RCC 7860 (cell line): ENCODE measurements around the gene ARMC7.

Experiments
- DNase-seq: peaks from one replicate; pipeline ENCODE4 v3.0.0-alpha.2; 2015; ENCODE audit warnings: low spot score
- FAIRE-seq: peaks from 2 replicates; lab custom pipeline; 2012; peaks lifted over from hg19 to GRCh38; lab: Jason Lieb, UNC

The ARMC7 gene

DNA sequence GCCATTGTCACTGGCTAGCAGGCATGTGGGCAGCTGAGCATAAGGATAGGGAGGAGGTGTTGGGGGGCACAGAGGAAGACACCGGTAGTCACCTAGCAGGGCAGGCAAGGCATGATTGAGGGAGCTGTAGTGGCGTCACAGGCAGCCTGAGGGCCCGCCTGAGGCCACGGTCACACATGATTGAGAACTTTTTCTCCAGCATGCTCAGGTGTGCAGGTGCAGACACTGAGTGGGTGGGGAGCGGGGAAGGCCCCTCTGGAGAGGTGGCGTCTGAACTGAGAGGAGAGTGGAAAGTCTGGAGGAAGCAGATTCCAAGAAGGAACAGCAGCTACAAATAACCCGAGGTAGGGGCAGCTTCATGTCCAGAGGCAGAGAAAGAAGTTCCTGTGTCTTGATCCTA, 10.9 kb upstream of the ARMC7 start:
- FAIRE-seq = no peak

DNA sequence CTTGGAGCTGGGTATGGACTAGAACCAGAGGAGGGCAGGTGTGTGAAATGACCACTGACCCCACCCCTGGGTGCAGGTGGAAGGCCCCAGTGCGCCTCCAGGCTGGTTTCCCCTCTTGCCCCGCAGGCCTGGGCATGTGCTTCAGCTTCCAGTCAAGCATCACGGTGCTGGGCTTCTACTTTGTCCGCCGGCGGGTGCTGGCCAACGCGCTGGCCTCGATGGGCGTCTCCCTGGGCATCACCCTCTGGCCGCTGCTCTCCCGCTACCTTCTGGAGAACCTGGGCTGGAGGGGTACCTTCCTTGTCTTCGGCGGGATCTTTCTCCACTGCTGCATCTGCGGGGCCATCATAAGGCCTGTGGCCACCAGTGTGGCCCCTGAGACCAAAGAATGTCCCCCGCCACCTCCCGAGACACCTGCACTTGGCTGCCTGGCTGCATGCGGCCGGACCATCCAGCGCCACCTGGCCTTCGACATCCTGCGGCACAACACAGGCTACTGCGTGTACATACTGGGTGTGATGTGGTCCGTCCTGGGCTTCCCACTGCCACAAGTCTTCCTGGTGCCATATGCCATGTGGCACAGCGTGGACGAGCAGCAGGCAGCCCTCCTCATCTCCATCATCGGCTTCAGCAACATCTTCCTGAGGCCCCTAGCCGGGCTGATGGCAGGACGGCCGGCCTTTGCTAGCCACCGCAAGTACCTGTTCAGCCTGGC, 9.7 kb upstream of the ARMC7 start:
- no peak for DNase-seq
- no peak for FAIRE-seq

More for the DNA sequence above, 10.9 kb upstream of the ARMC7 start:
- DNase-seq = no peak

DNA sequence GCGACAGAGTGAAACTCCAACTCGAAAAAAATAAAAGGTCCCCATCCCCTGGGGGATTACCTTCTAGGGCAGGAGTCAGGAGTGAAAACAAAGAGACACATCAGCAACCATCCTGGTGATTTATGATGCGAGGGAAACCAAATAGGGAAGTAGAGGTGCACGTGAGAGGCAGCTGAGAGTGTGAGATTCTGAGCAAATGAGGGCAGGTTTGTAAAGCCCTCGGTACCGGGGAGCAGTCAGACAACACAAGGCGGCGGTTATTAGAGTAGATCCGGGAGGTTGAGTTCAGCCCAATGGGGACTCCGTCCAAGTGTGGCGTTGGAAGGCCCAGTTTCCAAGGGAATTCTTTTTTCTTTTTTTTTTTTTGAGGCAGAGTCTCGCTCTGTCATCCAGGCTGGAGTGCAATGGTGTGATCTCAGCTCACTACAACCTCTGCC, 7.4 kb upstream of the ARMC7 start:
- DNase-seq (no peak), FAIRE-seq (no peak)

DNA sequence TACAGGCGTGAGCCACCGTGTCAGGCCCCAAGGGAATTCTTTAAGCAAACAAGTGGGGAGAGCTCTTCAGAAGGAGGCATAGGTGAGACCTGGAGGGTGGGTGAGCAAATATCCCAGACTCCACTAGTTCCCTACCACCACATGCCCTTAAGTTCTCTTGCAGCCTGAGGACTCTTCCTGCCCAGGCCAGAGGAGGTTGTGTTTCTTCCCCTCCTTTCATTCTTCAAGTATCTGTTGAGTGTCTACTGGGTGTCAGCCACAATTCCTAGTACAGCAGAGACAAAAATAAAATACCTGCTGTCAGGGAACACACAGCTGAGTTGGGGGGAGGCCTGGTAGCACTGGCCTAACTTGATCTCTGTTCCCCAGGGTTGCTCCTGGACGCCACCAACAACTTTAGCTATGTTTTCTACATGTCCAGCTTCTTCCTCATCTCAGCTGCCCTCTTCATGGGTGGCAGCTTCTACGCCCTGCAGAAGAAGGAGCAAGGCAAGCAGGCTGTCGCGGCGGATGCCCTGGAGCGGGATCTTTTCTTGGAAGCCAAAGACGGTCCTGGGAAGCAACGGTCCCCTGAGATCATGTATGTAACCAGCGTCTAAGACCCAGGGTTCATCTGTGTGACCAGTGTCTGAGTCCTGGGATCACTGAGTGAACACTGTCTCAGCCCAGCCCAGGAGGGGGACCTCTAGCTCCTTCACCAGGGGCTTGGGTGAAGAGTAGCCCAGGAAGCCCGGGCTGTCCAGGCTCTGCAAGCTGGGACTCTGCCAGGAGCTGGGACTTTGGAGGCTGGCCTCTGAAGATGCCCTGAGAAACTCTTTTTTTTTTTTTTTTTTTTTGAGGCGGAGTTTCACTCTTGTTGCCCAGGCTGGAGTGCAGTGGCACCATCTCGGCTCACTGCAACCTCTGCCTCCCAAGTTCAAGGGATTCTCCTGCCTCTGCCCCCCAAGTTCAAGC, 5.9 kb upstream of the ARMC7 start:
- DNase-seq (no peak), FAIRE-seq (no peak)

DNA sequence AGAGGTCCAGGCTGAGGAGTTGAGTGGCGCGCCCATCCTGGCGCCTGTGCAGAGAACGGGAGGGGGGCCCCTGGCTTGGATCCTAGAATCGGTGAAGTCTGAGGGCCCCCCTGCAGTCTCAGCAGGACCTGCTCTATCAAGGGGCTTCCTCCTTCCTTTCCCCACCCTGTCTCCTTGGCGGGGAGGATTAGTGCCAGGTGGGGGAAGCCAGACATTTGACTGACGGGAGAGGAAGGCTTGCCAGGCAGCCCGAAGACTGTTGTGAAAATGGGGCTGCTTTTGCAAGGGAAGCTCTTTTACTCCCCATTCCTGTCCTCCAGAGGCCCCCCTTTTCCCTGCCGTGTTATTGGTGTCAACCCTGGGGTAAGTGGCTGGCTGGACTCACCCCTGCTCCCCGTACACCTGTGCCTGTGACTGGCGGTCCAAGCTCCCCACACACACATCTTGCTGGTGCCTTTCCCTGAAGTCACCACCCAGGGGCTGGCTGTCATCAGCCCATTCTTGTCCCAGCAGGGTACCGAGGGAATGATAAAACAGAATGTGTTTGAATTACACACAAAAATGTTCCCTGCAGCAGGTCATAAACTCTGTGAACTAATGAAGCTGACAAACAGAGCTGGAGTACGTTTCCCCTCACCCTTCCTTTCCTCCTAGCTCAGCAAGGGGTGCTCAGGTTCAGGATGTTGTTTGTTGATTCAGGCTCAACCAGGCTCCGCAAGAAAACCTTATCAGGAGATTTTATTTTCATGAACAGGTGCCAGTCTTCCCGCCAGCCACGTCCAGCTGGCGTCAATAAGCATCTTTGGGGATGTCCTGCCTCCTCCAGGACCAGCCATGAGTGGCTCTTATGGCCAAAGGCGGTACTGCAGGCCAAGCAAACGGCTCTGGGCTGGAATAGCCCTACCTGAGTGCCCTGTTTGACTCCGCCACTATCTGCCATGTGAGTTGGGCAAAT, 4.4 kb upstream of the ARMC7 start:
- DNase-seq (no peak), FAIRE-seq (no peak)

DNA sequence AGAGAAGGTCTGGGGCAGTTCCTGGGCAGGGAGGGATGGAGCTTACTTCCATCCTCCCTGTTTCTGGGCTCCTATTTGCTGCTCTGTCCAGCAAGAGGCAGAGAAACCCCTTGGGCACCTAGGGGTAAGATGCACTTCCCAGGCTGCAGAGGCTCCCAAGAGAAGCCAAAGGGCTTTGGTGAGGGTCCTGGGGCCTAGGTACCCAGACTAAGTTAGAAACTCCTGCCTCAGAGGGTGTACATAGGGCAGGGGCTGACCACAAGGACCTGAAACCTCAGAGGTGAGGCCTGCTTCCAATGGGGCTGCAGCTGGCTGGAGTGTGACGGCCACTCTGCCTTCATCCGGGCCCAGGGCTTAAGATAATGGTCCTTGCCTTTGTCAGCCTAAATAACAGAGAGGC, 1.6 kb upstream of the ARMC7 start:
- no peak for FAIRE-seq

DNA sequence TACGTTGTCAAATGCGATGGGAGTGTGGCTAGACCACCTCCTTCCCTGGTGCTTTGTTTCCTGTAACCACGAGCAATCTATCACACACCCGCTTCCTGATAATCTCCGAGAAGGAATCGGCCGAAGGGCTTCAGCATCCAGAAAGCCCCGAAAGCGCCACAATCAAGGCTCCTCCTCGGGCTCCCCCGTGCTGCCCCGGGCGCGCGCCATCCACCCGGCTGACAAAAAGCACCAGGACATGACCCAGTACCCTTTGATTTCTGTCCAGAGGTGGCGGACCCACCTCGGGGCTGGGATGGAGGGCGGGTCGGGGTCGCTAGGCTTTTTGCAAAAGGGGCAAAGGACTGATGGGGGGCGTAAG, 743 bp upstream of the ARMC7 start:
- FAIRE-seq = no peak

More for the DNA sequence above, 1.6 kb upstream of the ARMC7 start:
- no peak for DNase-seq

DNA sequence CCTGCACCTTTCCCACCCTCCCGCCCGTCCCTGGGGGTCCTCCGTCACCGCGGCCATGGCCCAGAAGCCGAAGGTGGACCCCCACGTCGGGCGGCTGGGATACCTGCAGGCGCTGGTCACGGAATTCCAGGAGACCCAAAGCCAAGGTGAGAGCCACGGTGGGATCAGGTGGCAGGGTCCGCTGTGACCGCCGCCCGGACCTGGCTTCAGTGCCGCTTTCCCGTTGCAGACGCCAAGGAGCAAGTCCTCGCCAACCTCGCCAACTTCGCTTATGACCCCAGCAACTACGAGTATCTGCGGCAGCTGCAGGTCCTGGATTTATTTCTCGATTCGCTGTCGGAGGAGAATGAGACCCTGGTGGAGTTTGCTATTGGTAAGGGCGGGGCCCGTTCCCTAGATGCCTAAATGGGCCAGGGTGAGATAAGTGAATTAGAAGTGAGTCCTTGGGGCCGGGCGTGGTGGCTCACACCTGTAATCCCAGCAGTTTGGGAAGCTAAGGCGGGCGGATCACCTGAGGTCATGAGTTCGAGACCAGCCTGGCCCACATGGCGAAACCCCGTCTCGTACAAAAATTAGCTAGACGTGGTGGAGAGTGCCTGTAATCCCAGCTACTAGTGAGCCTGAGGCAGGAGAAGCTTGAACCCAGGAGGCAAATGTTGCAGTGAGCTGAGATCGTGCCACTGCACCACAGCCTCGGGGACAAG, 617 bp downstream of the ARMC7 start:
- FAIRE-seq = no peak

More for the DNA sequence above, 743 bp upstream of the ARMC7 start:
- no peak for DNase-seq

DNA sequence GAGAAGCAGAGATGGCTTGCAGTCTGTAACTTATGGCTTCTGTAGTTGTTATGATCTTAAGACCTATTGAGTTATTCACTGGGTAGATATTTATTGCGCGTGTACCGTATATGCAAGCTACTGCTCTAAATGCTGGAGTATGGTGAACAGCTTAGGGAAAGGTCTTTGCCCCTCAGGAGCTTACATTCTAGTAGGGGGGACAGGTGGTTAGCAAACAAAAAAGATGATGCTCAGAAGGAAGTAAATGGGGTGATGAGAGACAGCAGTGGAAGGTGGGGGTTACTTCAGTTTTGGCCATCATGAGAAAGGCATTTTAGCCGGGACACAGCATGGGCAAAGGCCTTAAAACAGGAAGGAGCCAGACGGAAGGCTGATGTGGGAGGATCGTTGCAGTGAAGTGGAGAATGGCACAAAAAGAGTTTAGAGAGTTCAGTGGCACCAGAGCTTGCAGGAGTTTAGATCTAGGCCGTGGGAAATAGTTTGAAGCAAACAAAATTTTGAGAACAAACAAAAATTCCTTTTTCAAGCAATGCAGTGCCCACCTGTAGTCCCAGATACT, 2.1 kb downstream of the ARMC7 start:
- DNase-seq (no peak), FAIRE-seq (no peak)

More for the DNA sequence above, 617 bp downstream of the ARMC7 start:
- no peak for DNase-seq

DNA sequence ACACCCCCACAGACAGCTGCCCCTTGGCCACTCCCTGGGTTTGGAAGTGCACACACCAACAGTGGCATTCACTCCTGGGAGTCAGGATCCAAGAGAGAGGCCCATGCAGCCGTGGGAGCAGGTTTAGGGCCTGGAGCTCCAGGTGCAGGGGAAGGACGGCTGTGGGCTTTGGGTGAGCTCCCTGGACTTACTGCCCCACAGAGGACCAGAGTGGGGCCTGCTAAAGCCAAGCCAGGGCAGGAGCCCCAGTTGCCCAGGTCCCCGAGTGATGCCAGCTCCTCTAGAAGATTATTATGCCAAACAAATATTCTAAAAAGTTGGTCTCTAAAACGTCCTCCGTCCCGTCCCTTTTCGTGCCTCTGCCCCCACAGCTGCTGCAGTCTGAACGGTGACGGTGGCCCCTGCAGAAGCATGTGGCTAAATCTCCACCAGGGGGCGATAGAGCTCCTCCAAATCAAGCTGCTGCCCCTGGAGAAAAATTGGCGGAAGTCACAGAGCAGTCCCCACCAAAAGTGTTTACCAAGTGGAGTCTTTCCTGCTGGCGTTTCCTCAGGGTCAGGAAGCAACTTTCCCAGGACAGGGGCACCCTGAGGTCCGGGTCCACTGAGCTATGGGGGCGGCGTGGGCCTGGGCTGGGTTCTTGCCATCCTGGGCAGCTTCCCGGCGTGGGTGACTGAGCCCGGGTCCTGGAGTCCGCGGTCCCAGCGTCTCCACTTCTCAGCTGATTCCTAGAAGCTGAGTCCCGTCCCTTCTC, 4.2 kb downstream of the ARMC7 start:
- DNase-seq (peak; percentile 80), FAIRE-seq (peak; percentile 61)

DNA sequence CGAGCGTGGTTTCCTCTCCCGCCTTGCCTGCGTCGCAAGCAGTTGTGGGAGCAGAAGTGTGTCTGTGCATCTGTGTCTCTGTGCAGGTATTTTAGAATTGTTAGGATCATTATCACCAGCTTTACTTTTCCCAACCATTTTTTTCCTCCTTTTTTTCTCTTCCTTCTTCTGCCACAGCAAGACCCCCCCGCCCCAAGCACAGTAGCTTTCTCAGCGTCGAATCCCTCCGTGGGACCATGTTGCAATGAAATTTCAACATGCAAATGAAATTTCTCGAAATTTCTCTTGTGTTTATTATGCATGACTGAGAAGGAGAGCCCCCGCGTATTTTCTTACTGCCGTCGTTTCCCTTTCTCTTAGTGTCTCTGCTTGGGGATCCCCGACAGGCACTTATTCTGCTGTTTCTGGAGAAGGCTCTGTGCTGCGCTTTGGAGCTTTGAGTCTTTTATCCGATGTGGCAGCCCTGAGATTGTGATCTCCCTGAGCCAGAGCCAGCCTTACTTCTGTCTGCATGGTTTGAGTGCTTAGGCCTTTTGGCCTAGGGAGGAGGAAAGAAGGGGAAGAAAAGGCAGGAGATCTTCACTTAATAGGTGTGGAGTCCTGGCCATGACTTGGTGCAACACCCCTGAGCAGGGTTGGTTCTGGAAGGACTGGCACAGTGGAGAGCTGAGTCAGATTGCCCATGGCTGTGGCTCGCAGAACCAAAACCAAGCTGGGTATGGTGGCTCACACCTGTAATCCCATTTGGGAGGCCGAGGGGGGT, 5.0 kb downstream of the ARMC7 start:
- DNase-seq (no peak), FAIRE-seq (no peak)

DNA sequence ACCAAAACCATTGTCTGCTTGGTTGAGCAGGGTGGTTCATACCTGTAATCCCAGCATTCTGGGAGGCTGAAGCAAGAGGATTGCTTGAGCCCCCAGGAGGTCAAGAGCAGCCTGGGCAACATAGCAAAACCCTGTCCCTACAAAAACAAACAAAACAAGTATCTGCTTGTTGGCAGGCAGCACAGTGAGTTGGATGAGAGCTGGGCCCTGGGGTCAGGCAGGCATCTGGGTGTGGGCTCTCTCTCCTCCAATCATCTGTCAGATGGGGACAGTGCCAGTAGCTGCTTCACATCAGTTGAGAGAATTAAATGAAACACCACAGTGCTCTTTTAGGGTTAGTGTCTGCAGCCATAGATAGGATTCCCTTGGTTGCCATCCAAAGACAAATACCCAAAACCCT, 5.8 kb downstream of the ARMC7 start:
- DNase-seq (no peak), FAIRE-seq (no peak)

DNA sequence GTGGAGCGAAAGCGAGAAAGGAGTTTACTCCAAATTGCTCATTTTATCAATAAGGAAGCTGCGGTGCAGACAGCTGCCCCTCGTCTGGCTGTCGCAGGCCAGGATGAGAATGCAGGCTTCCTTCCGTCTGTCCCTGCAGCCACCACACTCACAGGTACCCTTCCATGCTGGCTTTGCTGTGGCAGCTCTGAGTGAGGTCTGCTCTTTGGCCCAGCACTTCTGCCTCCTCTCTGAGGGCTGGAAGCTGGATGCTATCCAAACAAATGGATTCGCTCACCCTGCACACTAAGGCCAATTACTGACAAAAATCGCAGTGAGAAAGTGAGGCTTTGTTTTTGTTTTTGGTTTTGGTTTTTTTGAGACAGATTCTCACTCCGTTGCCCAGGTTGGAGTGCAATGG, 7.0 kb downstream of the ARMC7 start:
- FAIRE-seq (no peak), DNase-seq (no peak)

DNA sequence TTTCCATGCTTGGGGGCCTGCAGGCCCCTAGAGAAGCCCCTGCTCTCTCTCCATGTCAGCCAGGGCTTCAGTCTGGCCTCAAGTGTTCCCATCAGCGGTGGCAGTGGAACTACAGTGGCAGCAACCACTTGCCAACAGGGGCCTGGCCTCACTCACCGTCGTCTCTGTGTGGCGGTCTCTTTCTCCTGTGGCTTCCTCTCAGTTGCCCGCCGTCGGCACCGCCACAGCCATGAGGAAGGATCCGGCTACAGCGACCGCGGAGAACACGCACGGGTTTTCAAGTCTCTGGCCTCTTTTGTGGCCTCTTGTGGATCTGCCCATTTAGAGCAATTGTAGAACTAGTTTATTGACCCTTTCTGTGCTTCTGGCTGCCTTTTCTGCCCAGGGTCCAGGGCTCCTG, 8.5 kb downstream of the ARMC7 start:
- FAIRE-seq (no peak), DNase-seq (no peak)

DNA sequence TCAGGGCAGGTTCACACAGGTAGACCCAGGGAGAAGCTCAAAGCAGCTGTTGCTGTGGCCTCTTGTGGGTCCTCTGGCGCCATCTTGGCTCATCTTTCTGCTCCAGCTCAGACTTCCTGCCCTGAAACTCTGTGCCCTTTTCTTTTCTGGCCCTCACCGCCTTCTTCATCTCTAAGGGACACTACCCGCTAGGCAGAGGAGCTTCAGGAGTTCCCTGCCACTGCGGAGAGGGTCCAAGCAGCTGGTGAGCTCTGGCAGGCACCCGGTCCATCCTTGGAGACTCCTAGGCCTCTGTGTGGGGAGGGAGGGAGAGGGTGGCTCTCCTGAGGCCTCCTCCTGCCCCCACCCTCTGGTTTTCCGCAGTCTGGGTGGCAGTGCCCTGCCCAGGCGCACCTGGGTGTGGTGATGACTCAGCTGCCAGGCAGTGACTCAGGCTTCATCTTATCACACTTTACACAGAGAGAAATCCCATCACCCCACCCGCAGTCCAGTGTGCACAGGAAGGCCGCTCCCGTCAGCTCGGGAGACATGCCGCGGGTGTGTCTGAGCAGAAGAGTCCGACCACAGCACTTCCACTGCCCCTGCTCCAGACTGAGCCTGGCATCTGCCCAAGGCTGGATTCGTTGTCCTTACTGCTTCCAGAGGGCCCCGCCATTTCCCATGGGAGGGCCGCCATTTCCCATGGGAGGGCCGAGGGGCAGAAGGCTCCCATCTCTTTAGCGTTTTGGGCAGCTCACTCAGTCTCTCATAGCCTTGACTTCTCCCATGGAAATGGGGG, 14.5 kb downstream of the ARMC7 start:
- peak; percentile 93 for FAIRE-seq

DNA sequence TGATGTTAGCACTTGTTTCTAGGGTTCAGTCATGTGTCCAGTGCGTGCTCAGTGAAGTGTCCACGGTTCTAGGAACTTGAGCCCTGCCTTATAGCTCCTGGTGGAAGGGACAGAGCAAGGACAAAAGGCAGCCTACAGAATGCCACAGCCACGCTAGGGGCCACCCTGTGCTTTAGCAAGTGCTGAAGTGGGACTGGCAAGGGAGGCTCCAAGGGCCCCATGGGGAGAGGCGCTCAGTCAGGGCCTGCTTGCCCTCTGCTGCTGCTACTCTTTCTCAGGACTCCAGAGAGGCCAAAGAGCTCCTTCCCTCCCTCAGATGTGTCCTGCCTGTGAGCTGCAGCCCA, 15.0 kb downstream of the ARMC7 start:
- DNase-seq (no peak), FAIRE-seq (no peak)

More for the DNA sequence above, 14.5 kb downstream of the ARMC7 start:
- peak; percentile 100 for DNase-seq

DNA sequence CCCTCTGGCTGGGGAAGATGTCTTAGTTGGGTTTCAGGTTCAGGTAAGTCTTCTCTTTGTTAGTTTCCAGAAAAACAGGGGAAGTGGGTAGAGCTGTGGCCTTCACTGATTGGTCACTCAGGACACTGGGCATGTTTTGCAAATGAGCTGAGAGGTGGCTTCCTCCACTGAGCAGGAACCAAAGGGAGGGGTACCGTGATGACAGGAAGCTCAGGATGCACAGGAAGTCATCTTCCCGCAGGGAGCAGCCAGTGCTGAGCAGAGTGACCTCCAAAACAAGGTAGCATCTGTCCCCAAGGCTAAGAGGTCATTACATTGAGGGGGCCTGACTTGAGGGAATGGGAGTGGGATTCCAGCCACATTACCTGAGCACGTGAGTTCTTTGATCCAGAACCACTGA, 16.2 kb downstream of the ARMC7 start:
- FAIRE-seq = no peak
- DNase-seq = no peak

DNA sequence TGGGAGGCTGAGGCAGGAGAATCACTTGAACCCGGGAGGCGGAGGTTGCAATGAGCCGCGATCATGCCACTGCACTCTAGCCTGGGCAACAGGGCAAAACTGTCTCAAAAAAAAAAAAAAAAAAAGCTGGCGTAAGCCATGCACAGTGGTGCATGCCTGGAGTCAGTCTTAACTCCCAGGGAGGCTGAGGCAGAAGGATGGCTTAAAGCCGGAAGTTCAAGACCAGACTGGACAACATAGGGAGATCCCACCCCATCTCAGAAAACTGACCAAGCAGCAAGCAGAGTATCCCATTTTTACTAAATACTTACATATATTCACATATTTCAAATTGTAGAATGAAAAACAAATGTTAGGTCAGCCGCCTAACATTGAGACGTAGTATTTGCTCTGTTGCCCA, 17.2 kb downstream of the ARMC7 start:
- no peak for DNase-seq
- no peak for FAIRE-seq
